Activated T-helper 2 cell treated with anti-CD3 and anti-CD28 coated beads, Interferon-gamma antibody, Interleukin-2, Interleukin-4, amounts not matched to agents 10 μg/mL and 5 μg/mL and 100 μg/mL, durations not matched to agents 14 hours and 24 hours and 36 hours (primary cell): ENCODE data around the gene BTN3A1. TPM values are rescaled to one million over a fixed set of nuclear protein-coding genes. Genes with fewer than 3 reads are reported as not detected.
A peak's percentile ranks its signal among the peaks of the same experiment; 100 is the strongest.
"Not testable (repeated sequence)": the region's sequence is repeated elsewhere in the genome, so short reads cannot be mapped to it uniquely, and the experiment has no call there.

Experiments used
- DNase-seq: peaks from one replicate; pipeline ENCODE4 v3.0.0; 2021; ENCODE audit warnings: low spot score
- H3K27ac Mint-ChIP-seq: one replicate; pipeline ENCODE4 v1.8.0; 2021; ENCODE audit warnings: mixed read lengths
- H3K27me3 Mint-ChIP-seq: one replicate; pipeline ENCODE4 v1.8.0; 2021; ENCODE audit warnings: low read depth, mixed read lengths
- H3K36me3 Mint-ChIP-seq: one replicate; pipeline ENCODE4 v1.8.0; 2021; ENCODE audit warnings: low read depth, mixed read lengths
- H3K4me1 Mint-ChIP-seq: one replicate; pipeline ENCODE4 v1.8.0; 2021; ENCODE audit warnings: low read depth, mixed read lengths
- H3K4me3 Mint-ChIP-seq: one replicate; pipeline ENCODE4 v1.8.0; 2021; ENCODE audit warnings: low read depth, mild to moderate bottlenecking, moderate library complexity, mixed read lengths
- H3K9me3 Mint-ChIP-seq: one replicate; pipeline ENCODE4 v1.8.0; 2021; ENCODE audit warnings: mixed read lengths
- intact Hi-C: fragments of 100-400 bp; cut with micrococcal nuclease; formaldehyde crosslinking; loops from one replicate; pipeline ENCODE4 v1.15.1; 2023
- total RNA-seq: library from RNA; stranded (reverse); gene quantifications from 2 replicates; pipeline ENCODE4 v1.2.3, GENCODE V29; 2022

The BTN3A1 gene
- total RNA-seq, 1 donor from 2014 or later: 34.8 TPM

GRCh38 chr6:26365633-26365995 is 36.5 kb upstream of the BTN3A1 start:
- intact Hi-C loops: loop anchor here (1.0 to 5.0 kb wide), 2 partner anchors 37 to 92 kb away; partner anchors contain the start of genes BTN2A1 and BTN3A1

DNA sequence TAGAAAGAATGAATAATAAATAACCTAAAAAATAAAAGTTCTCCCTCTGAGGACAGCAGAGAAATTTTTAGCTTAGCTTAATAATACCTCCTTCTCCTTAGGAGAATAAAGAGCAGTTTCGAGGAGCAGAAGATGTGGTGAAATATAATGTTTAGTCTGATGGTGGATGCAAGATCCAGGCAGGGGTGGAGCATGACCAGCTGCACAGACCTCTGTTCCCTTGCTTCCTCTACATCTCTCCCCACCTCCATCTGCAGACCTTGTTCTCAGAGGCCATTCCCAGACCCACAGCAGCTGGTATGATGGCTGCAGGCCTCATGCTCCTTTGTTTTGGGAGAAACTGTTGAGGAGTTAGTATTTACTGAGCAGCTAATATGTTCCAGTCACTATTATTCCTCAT is 35.6 kb upstream of the BTN3A1 start:
- Mint-ChIP-seq H3K36me3 (peaks cover 36% of the 10 kb centered on the region), H3K9me3 (no peaks in the 10 kb centered on the region), H3K4me3 (peak overlapping the region; percentile 73), H3K27ac (peak overlapping the region; percentile 45), H3K4me1 (peaks cover 49% of the 10 kb centered on the region), H3K27me3 (no peaks in the 10 kb centered on the region)
- intact Hi-C loops: loop anchor here (5.0 kb wide), 1 partner anchor 91 kb away; the partner anchor contains the start of gene BTN2A1
- DNase-seq: no peak

More at GRCh38 chr6:26365633-26365995, 36.5 kb upstream of the BTN3A1 start:
- no peak overlapping the region for H3K4me3 Mint-ChIP-seq
- H3K27me3 Mint-ChIP-seq: no peaks in the 10 kb centered on the region
- H3K4me1 Mint-ChIP-seq: peaks cover 54% of the 10 kb centered on the region
- no peak overlapping the region for H3K27ac Mint-ChIP-seq
- H3K36me3 Mint-ChIP-seq: peaks cover 27% of the 10 kb centered on the region
- no peaks in the 10 kb centered on the region for H3K9me3 Mint-ChIP-seq
- DNase-seq: no peak

DNA sequence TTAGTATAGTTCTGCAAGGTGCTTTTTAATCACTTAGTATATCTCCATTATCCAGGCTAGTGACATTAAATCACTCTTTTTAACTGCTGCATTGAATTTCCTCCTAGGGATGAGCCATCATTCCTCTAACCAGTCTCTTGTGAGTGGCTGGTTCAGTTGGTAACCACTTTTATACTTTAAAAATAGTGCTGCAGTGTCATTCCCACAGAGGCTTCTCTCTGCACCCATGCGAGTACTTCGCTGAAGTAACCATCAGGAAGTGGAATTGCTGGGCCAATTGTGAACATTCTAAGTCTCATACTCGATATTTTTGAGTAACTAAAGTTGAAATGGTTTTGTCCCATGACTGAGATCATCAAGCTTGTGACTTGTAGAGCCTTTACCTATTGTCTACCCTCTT is 35.0 kb upstream of the BTN3A1 start:
- peak overlapping the region; percentile 50 for H3K27ac Mint-ChIP-seq
- no peaks in the 10 kb centered on the region for H3K27me3 Mint-ChIP-seq
- no peaks in the 10 kb centered on the region for H3K9me3 Mint-ChIP-seq
- no peak for DNase-seq
- peaks cover 45% of the 10 kb centered on the region for H3K4me1 Mint-ChIP-seq
- H3K36me3 Mint-ChIP-seq: peaks cover 41% of the 10 kb centered on the region
- peak overlapping the region; percentile 61 for H3K4me3 Mint-ChIP-seq
- intact Hi-C loops: loop anchor here (5.0 kb wide), 1 partner anchor 90 kb away; the partner anchor contains the start of gene BTN2A1

- H3K27me3 Mint-ChIP-seq, H3K9me3 Mint-ChIP-seq, H3K27ac Mint-ChIP-seq, intact Hi-C loops, DNase-seq, H3K4me3 Mint-ChIP-seq: not testable (repeated sequence)
- H3K36me3 Mint-ChIP-seq: peaks cover 87% of the 10 kb centered on the region
- H3K4me1 Mint-ChIP-seq: peaks cover 29% of the 10 kb centered on the region
Measured at GRCh38 chr6:26371813-26372212, 30.3 kb upstream of the BTN3A1 start.

DNA sequence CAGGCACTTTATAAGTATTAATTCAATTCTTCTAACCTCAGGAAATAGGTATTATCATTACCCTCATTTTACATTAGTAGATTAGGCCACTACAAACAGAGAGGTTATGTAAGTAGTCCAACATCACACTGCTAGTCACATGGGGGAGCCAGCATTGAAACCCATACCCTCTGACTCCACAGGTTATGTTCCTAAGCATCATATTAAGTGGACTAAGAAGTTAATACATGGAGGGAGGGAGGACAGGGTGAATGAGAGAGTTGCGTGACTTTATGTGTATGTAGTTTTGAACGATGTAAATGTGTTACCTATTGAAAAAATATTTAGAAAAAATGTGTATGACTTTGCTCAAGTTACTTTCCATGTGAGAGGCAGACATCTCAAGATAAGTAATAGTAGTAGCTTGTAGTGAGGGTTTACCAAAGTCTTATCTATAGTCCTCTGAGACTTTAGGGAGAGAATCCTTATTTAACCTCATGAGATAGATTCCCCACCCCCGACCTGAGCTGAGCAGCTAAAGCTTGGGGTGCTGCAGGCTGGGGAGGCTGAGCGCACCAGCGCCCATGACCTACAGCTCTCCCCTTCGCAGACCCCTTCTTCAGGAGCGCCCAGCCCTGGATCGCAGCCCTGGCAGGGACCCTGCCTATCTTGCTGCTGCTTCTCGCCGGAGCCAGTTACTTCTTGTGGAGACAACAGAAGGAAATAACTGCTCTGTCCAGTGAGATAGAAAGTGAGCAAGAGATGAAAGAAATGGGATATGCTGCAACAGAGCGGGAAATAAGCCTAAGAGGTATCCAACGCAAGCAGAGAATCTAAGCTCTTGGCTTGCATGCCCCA is 29.5 kb upstream of the BTN3A1 start:
- Mint-ChIP-seq H3K4me1 (peaks cover 25% of the 10 kb centered on the region), H3K36me3 (peaks cover 89% of the 10 kb centered on the region), H3K27ac (no peak overlapping the region), H3K27me3 (no peaks in the 10 kb centered on the region), H3K4me3 (no peak overlapping the region), H3K9me3 (no peaks in the 10 kb centered on the region)
- DNase-seq: no peak
- intact Hi-C loops: no loop called here

DNA sequence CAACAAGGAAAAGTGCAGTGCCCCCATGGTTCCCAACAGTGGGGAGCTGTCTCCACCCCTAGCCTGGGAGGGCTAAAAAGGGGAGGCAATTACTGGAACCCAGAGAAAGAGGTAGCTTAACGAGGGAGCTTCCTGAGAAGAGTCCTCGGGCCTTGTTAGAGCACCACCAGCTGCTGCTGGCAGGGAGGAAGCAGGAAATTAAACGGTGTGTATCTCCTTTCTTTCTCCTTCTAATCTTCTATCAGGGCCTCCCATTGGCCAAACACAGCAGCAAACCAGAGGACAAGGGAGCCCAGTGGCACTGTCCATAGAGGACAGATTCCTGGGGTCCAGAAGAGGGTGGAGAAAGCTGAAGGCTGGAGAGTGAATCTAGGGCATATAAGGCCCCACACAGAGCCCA is 26.8 kb upstream of the BTN3A1 start:
- Mint-ChIP-seq H3K4me1 (peaks cover 15% of the 10 kb centered on the region), H3K27me3 (no peaks in the 10 kb centered on the region), H3K4me3 (no peak overlapping the region), H3K27ac (no peak overlapping the region), H3K36me3 (peaks cover 73% of the 10 kb centered on the region), H3K9me3 (no peaks in the 10 kb centered on the region)
- no peak for DNase-seq
- intact Hi-C loops: no loop called here

DNA sequence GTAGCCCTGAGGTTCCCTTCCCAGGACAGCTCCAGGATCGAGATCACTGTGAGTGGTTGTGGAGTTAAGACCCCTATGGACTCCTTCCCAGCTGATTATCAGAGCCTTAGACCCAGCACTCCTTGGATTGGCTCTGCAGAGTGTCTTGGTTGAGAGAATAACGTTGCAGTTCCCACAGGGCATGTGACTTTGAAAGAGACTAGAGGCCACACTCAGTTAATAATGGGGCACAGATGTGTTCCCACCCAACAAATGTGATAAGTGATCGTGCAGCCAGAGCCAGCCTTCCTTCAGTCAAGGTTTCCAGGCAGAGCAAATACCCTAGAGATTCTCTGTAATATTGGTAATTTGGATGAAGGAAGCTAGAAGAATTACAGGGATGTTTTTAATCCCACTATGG is 24.4 kb upstream of the BTN3A1 start:
- intact Hi-C loops: no loop called here
- Mint-ChIP-seq H3K4me1 (peaks cover 19% of the 10 kb centered on the region), H3K36me3 (peaks cover 50% of the 10 kb centered on the region), H3K27me3 (no peaks in the 10 kb centered on the region), H3K27ac (no peak overlapping the region), H3K4me3 (no peak overlapping the region), H3K9me3 (no peaks in the 10 kb centered on the region)
- DNase-seq: no peak

- H3K27ac Mint-ChIP-seq, H3K4me3 Mint-ChIP-seq, DNase-seq, intact Hi-C loops, H3K9me3 Mint-ChIP-seq, H3K27me3 Mint-ChIP-seq: not testable (repeated sequence)
- Mint-ChIP-seq H3K4me1 (peaks cover 23% of the 10 kb centered on the region), H3K36me3 (peaks cover 46% of the 10 kb centered on the region)
Measured at GRCh38 chr6:26378143-26378542, 23.9 kb upstream of the BTN3A1 start.

DNA sequence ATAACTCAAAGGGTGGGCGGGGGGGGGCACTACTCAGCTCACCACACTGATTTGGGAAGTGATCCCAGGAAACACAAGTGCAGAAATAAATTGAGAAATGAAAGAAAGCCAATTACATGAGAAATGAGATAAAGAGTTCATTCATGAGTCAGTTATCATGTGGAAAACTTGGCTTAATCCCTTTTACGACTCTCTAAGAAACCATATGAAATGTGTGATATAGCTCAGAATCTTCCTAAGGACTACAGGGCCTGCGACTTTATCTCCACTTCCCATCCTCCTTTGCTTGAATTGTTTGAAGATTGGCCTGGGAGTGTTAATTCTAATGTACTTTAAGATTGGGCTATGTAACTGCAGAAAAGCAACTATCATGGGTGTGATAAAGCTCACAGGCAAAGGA is 22.8 kb upstream of the BTN3A1 start:
- Mint-ChIP-seq H3K9me3 (no peaks in the 10 kb centered on the region), H3K36me3 (peaks cover 34% of the 10 kb centered on the region), H3K4me3 (no peak overlapping the region), H3K27ac (no peak overlapping the region), H3K4me1 (peaks cover 26% of the 10 kb centered on the region), H3K27me3 (no peaks in the 10 kb centered on the region)
- intact Hi-C loops: no loop called here
- DNase-seq: no peak

GRCh38 chr6:26379740-26380139 is 22.3 kb upstream of the BTN3A1 start:
- Mint-ChIP-seq H3K27me3 (no peaks in the 10 kb centered on the region), H3K9me3 (no peaks in the 10 kb centered on the region), H3K4me3 (no peak overlapping the region), H3K27ac (no peak overlapping the region), H3K4me1 (peaks cover 27% of the 10 kb centered on the region), H3K36me3 (peaks cover 32% of the 10 kb centered on the region)
- no peak for DNase-seq
- intact Hi-C loops: loop anchor here (5.0 kb wide), 1 partner anchor 43 kb away; no protein-coding TSS in a partner anchor

DNA sequence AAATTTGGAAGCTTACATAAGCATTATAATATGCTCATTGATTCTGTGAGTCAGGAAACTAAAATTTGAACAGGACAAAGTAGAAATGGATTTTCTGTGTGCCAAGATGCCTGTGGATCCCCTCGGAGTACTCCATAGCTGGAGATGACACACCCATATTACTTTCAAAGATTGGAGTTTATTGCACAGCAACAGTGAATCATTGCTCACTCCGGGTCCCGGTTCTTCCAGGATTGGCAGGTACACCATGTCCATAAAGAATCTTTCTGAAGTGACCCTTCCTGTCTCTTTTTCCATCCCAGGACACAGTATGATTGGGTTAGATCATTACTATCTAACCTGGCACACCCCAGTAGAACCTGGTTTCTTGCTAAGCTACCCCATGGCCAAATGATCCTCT is 21.8 kb upstream of the BTN3A1 start:
- intact Hi-C loops: loop anchor here (5.0 kb wide), 1 partner anchor 42 kb away; no protein-coding TSS in a partner anchor
- peaks cover 31% of the 10 kb centered on the region for H3K36me3 Mint-ChIP-seq
- peaks cover 30% of the 10 kb centered on the region for H3K4me1 Mint-ChIP-seq
- H3K9me3 Mint-ChIP-seq: no peaks in the 10 kb centered on the region
- no peaks in the 10 kb centered on the region for H3K27me3 Mint-ChIP-seq
- no peak overlapping the region for H3K27ac Mint-ChIP-seq
- H3K4me3 Mint-ChIP-seq: no peak overlapping the region
- no peak for DNase-seq

DNA sequence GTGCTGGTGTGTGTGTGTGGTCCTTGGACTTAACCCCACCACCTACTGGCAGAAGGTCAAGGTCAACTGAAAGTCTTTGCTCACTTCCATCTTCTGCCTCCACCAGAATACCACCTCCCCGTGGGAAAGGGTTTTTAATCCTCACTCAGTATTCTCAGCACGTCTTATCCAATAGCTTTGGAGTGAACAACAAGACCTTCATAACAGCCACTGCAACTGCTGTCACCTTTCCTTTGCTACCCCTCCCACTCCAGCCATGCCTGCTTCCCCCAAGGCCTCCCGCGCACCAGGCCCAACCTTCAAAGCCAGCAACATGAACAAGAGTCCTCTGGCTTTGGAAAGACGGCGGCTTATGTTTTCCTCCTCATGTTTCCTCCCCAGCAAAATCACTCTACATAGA is 20.0 kb upstream of the BTN3A1 start:
- no peaks in the 10 kb centered on the region for H3K9me3 Mint-ChIP-seq
- intact Hi-C loops: loop anchor here (5.0 kb wide), 1 partner anchor 40 kb away; no protein-coding TSS in a partner anchor
- peaks cover 13% of the 10 kb centered on the region for H3K36me3 Mint-ChIP-seq
- no peak for DNase-seq
- no peaks in the 10 kb centered on the region for H3K27me3 Mint-ChIP-seq
- peaks cover 33% of the 10 kb centered on the region for H3K4me1 Mint-ChIP-seq
- H3K27ac Mint-ChIP-seq: peak overlapping the region; percentile 43
- peak overlapping the region; percentile 99 for H3K4me3 Mint-ChIP-seq
